NCI-H2029 treated with DMSO at 0.1 percent for 48 hours (cell line): ENCODE measurements around the gene DPYSL4.

ENCODE experiments used
- DNase-seq: peaks from one replicate; lab custom pipeline; 2025; lab: John Stamatoyannopoulos, UW

Gene DPYSL4

GRCh38 chr10:132178672-132179545 is 7.8 kb upstream of the DPYSL4 start:
- DNase-seq = no peak

GRCh38 chr10:132179551-132180392 is 7.0 kb upstream of the DPYSL4 start:
- DNase-seq = no peak

DNA sequence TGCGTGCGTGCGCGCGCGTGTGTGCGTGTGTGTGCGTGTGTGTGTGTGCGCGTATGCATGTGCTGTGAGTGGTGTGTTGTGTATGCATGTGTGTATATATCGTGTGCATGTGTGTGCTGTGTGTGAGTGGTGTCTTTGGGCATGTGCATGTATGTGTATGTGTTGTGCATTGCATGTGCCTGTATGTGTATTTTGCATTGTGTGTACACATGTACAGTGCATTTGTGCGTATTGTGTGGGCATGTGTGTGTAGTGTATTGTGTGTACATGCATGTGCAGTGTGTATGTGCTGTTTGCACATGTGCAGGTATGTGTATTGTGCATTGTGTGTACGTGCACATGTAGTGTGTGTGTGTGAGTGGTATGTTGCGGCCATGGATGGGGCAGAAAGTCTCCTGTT is 6.0 kb upstream of the DPYSL4 start:
- DNase-seq = no peak

- DNase-seq = no peak
Observed at GRCh38 chr10:132181691-132182425, 4.9 kb upstream of the DPYSL4 start.

DNA sequence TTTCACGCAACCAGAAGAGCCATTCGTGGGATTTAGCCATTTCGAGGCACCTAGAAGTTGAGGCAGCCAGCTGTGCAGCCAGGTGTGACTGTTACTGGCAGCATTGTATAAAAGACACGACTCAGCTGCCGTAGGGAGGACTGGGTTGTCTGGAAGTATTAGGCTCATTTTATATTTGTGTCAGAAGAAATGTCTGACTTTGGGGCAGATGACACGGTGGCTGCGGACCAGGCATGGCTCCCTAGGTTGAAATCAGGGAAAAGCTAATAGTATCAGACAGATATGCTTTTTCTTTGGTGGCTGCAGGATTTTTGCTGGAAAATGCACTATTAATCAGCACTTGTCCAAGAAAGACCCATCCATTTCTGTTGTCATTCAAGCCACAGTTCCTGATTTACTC is 4.2 kb upstream of the DPYSL4 start:
- DNase-seq = no peak

- peak; percentile 45 for DNase-seq
Observed at GRCh38 chr10:132183046-132183445, 3.7 kb upstream of the DPYSL4 start.

- no peak for DNase-seq
Observed at GRCh38 chr10:132184816-132185593, 1.7 kb upstream of the DPYSL4 start.

DNA sequence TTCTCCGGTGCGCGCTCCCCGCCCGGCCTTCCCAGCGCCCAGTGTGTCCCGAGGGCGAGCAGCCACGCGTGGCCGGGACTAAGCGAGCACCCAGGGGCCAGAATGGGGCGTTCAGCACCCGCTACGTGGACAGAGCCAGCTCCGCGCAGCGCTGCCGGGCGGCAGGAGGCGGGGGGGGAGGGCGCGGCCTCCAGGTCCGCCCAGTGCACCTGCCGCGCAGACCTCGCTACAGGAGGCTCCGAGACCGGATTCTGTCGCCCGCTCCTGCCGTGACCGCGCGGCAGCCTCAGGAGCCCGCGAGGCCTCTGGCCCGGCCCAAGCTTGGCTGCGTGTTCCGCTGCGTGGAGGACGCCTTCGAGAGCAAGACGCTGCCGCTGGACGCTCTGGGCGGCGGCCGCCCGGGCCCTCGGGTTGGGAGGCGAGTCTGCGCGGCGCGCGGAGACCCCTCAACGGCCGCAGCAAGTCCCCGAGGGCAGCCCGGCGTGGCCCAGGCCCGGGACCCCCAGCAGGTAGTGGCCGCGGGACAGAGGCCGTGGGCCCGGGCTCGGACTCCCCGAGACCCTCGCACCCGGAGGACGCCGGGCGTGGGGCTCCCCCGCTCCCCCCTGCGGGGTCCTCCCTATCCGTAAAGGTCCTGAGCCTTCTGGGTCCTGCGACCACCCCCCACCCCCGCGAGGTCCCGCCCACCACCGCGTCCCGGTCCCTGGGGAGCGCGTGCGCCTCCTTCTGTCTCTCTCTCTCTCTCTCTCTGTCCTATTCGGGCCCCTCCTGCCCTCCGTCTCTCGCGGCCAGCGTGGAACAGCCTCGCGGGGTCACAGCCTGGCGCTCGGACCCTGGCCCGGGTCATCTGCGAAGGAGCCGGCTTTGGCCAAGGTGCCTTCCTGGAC is 904 bp upstream of the DPYSL4 start:
- no peak for DNase-seq

- no peak for DNase-seq
Observed at GRCh38 chr10:132187430-132188138, 836 bp downstream of the DPYSL4 start.

- no peak for DNase-seq
Observed at GRCh38 chr10:132188331-132188730, 1.6 kb downstream of the DPYSL4 start.

DNA sequence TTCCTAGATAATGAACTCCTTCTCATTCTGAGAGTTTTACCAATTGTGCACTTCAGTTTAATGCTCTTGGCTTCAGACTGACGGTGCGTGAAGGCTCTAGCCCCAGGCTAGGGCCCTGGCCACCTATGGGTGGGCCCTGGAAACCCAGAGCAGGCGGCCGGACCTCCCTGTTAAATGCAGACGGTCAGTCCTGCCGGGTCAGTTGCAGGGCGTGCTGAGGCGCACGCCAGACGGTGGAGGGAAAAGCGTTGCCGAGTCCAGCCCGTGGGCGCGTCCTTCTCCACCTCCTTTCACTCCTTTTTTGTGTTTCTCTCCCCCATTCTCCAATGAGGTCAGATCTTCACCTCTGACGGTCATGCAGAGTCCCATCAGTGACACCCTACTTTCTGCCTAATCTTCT is 2.3 kb downstream of the DPYSL4 start:
- no peak for DNase-seq

- DNase-seq = no peak
Observed at GRCh38 chr10:132189810-132190422, 3.2 kb downstream of the DPYSL4 start.

DNA sequence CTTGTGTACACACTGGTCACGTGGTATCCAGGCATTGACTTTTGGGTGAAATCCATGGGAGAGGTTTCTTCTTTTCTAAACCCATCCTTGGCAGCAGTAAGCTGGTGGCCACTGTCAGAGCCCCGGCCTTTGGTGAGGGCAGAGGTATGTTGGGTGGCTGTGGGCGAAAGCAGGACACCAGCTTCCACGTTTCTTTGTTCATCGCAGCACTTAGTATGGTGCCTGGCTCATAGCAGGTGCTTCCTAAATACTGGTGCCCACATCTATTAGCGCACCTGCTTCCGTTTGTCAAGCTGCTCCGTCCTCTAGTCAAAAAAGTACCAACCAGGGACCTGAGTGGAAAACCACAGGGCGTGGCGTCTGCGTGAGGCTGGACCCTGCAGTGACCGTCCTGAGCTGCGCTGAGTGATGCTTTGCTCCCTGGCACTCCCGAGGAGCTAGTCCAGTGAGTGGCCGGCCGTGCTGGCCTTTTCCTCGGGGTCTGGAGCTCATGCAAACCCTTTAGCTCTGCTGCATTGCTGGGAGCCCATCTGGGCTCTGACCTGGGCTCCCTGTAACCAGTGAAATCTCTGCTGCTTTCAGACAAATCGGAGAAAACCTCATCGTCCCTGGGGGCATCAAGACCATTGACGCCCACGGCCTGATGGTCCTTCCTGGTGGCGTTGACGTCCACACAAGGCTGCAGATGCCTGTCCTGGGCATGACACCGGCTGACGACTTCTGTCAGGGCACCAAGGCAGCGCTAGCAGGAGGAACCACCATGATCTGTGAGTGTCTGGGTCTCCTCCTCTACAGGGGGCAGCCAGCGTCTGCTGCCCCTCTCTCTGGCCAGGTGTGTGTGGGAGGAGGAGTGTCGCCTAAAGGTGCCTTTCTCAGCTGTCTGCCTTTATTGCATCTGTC is 5.6 kb downstream of the DPYSL4 start:
- DNase-seq = no peak

GRCh38 chr10:132192991-132193665 is 6.4 kb downstream of the DPYSL4 start:
- DNase-seq = no peak

- DNase-seq = no peak
Observed at GRCh38 chr10:132193907-132194552, 7.3 kb downstream of the DPYSL4 start.

DNA sequence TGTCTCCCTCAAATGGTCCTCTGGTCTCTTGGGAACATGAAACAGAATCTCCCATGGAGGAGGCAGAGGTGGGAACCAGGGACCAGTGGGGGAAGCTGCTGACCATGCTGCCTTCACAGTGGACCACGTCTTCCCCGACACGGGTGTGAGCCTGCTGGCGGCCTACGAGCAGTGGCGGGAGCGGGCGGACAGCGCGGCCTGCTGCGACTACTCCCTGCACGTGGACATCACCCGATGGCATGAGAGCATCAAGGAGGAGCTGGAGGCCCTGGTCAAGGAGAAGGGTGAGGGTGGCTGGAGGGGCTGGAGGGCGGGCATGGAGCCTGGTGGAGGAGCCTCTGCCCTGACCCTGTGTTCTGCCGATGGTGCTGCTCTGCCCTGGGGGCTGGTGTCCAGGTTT is 8.0 kb downstream of the DPYSL4 start:
- DNase-seq = no peak

DNA sequence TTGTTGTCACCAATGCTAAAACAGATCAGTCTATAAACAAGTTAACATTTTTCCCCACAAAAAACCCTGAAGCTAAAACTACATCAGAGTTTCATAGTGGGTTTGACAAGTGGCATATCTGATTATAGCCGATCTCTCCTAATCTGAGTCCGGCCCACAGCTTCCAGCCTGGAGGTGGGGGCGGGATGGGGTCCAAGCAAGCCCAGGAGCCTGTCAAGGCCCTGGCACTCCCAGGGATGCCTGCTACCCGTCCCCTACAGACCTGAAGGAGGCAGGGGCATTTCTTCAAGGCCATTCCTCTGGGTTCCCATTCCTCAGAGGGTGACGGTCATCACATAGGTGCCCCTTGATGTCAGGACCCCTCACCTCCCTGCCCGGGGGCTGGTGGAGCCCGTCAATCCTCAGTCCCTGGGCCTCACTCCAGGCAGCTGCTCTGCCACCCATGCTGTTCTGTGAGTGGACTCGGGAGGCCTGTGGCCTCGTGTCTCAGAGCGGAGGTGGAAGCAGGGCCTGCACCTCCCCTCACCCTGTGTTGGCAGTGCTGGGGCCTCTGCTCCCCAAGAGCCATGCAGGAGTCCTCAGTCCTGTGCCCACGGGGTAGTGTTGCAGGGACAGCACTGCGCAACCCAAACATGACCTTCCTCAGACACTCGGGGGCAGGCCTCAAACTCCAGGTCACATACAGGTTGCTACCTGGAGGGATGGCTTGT is 8.8 kb downstream of the DPYSL4 start:
- no peak for DNase-seq
